H1 (cell line): ENCODE measurements around the gene CSE1L. TPM values are rescaled to one million over a fixed set of nuclear protein-coding genes. Genes with fewer than 3 reads are reported as not detected.

Source experiments
- EP300 ChIP-seq, 2 experiments: IDR thresholded peaks; 1 replicate in 1 of 2; 2 replicates in 1 of 2; pipeline ENCODE4 v1.6.1; 2011 to 2012; ENCODE audit warnings: low read depth in 2 of 2, low read length in 2 of 2, mild to moderate bottlenecking in 2 of 2, borderline replicate concordance in 1 of 2, inconsistent platforms in 1 of 2, moderate library complexity in 1 of 2
- GABPA ChIP-seq: IDR thresholded peaks from 2 replicates; pipeline ENCODE4 v1.6.1; 2011; ENCODE audit warnings: mild to moderate bottlenecking, low read length, moderate library complexity, borderline replicate concordance; ENCODE audit not compliant: insufficient read depth
- POLR2AphosphoS5 ChIP-seq: IDR thresholded peaks from 2 replicates; pipeline ENCODE4 v1.6.1; 2011; ENCODE audit warnings: low read depth, low read length
- polyA plus RNA-seq, 7 experiments: library from polyadenylated mRNA; depleted of rRNA in 3 of 7; stranded (reverse) in 5 of 7; unstranded in 2 of 7; fragments of >200 nt in 5 of 7; fragments of 200-250 nt in 2 of 7; gene quantifications; 1 replicate in 5 of 7; 2 replicates in 1 of 7; 4 replicates in 1 of 7; pipeline versions ENCODE4 v1.2.1 to v1.2.3, GENCODE V29; 2011 to 2013; ENCODE audit warnings: missing spikeins in 2 of 7, mixed read lengths in 2 of 7
- total RNA-seq: library from RNA; stranded (reverse); fragmentation: NEBNext Ultra II Directional; extraction: Animal tissue kit (Norgen Biotek cat#: 25700); gene quantifications from 2 replicates; pipeline ENCODE4 v1.2.1, GENCODE V29; 2021
- TF ChIP-seq, protein P1 (sequence below), 3 experiments: IDR thresholded peaks; 1 replicate in 2 of 3; 2 replicates in 1 of 3; pipeline versions ENCODE4 v1.5.1 to v1.6.1; 2011; ENCODE audit warnings: low read length in 3 of 3, mild to moderate bottlenecking in 3 of 3, inconsistent platforms in 2 of 3, low read depth in 1 of 3, moderate library complexity in 1 of 3; ENCODE audit not compliant: insufficient read depth in 1 of 3; ENCODE audit errors: control extremely low read depth in 1 of 3

Gene CSE1L
- total and polyA plus RNA-seq, 2 of the 8 experiments (the other 6 are each of a cell fraction or from before 2014, with no cell fraction given) = 94.1 to 269 TPM

DNA sequence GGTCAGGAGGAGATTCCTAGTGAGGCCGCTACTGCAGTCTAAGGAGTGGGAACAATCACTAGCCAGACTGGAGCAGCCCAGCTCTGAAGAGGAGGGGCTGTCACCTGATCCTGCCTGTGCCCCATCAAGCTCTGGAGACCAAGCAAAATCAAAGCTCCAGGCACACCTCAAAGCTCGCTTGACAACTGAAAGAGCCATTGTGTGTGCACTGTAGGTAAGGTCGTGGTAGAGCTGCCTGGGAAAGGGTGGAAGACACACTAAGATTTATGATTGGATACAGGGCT lies 58.2 kb downstream of the CSE1L start (continued):
- TF ChIP-seq POLR2AphosphoS5 (0 out of 2 replicates have a peak, but pooled peaks have one; percentile 72), EP300 (IDR thresholded peaks at IDR 0.05; ENCODE audit: borderline replicate concordance in 1 of 2, low read depth in 2 of 2, low read length in 2 of 2) (no peak), GABPA (no peak)
- TF ChIP-seq, protein P1, sequence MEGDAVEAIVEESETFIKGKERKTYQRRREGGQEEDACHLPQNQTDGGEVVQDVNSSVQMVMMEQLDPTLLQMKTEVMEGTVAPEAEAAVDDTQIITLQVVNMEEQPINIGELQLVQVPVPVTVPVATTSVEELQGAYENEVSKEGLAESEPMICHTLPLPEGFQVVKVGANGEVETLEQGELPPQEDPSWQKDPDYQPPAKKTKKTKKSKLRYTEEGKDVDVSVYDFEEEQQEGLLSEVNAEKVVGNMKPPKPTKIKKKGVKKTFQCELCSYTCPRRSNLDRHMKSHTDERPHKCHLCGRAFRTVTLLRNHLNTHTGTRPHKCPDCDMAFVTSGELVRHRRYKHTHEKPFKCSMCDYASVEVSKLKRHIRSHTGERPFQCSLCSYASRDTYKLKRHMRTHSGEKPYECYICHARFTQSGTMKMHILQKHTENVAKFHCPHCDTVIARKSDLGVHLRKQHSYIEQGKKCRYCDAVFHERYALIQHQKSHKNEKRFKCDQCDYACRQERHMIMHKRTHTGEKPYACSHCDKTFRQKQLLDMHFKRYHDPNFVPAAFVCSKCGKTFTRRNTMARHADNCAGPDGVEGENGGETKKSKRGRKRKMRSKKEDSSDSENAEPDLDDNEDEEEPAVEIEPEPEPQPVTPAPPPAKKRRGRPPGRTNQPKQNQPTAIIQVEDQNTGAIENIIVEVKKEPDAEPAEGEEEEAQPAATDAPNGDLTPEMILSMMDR (IDR thresholded peaks at IDR 0.05; ENCODE audit: control extremely low read depth in 1 of 3, insufficient read depth in 1 of 3, low read depth in 1 of 3, low read length in 3 of 3) = no peak
- TF ChIP-seq, all 59 proteins: peak for 3
